CD4-positive, alpha-beta T cell treated with Interleukin-12 subunit alpha and Interleukin-12 subunit beta, for 1 hour (primary cell): ENCODE measurements around the gene ARHGEF40.

Source experiments
- DNase-seq: peaks from one replicate; pipeline ENCODE4 v3.0.0-alpha.2; 2020

ARHGEF40 gene

GRCh38 chr14:21084998-21085853 is 15.1 kb downstream of the ARHGEF40 start:
- DNase-seq, result no peak

- no peak for DNase-seq
These were observed 16.8 kb downstream of the ARHGEF40 start for GRCh38 chr14:21086908-21087293.

- DNase-seq, result peak; percentile 95
These were observed 17.4 kb downstream of the ARHGEF40 start for GRCh38 chr14:21087294-21088091.

- DNase-seq, result no peak
These were observed 18.6 kb downstream of the ARHGEF40 start for GRCh38 chr14:21088687-21089086.

- DNase-seq, result no peak
These were observed 19.2 kb downstream of the ARHGEF40 start for GRCh38 chr14:21089271-21089670.

- no peak for DNase-seq
These were observed 19.7 kb downstream of the ARHGEF40 start for GRCh38 chr14:21089877-21090193.

GRCh38 chr14:21090194-21090939 is 20.3 kb downstream of the ARHGEF40 start:
- DNase-seq, result peak; percentile 33

GRCh38 chr14:21090940-21091663 is 21.0 kb downstream of the ARHGEF40 start:
- DNase-seq, result no peak

- no peak for DNase-seq
These were observed 21.7 kb downstream of the ARHGEF40 start for GRCh38 chr14:21091821-21092272.

- peak; percentile 92 for DNase-seq
These were observed 22.3 kb downstream of the ARHGEF40 start for GRCh38 chr14:21092273-21093011.

GRCh38 chr14:21093018-21093417 is 22.9 kb downstream of the ARHGEF40 start:
- DNase-seq, result no peak

GRCh38 chr14:21093769-21094681 is 23.9 kb downstream of the ARHGEF40 start:
- DNase-seq, result no peak

- no peak for DNase-seq
These were observed 25.5 kb downstream of the ARHGEF40 start for GRCh38 chr14:21095430-21096205.

GRCh38 chr14:21096438-21096837 is 26.3 kb downstream of the ARHGEF40 start:
- no peak for DNase-seq

- DNase-seq, result no peak
These were observed 27.0 kb downstream of the ARHGEF40 start for GRCh38 chr14:21096978-21097635.

- peak; percentile 31 for DNase-seq
These were observed 27.6 kb downstream of the ARHGEF40 start for GRCh38 chr14:21097636-21098075.

GRCh38 chr14:21098076-21098891 is 28.2 kb downstream of the ARHGEF40 start, which contains the start of gene ZNF219:
TSS of gene ZNF219 (minus strand) at chr14:21098655. CDS start at chr14:21093591, 5,064 bp downstream.
- DNase-seq, result peak; percentile 64
